Mesenchymal stem cell (in vitro differentiated cells and primary cell): Measurements from ENCODE around the gene SRP14.

Experiments used
- DNase-seq: peaks from one replicate; pipeline ENCODE4 v3.0.0-alpha.2; 2013
- H2AFZ ChIP-seq: one replicate; pipeline ENCODE4 v1.6.1; 2013; ENCODE audit warnings: low read depth, mild to moderate bottlenecking, control low read depth, inconsistent platforms, low read length, moderate library complexity
- H2AK5ac ChIP-seq: 2 replicates; pipeline ENCODE4 v1.6.1; 2013; ENCODE audit warnings: low read length, moderate library complexity, mild to moderate bottlenecking, inconsistent platforms; ENCODE audit not compliant: severe bottlenecking
- H2BK120ac ChIP-seq: one replicate; pipeline ENCODE4 v1.6.1; 2013; ENCODE audit warnings: low read depth, mild to moderate bottlenecking, inconsistent platforms, low read length, moderate library complexity
- H2BK12ac ChIP-seq, 2 experiments: one replicate each; pipeline ENCODE4 v1.6.1; 2013; ENCODE audit warnings: inconsistent platforms in 2 of 2, low read length in 2 of 2, mild to moderate bottlenecking in 2 of 2, moderate library complexity in 2 of 2, control low read depth in 1 of 2
- H2BK15ac ChIP-seq: one replicate; pipeline ENCODE4 v1.6.1; 2013; ENCODE audit warnings: mild to moderate bottlenecking, low read depth, inconsistent platforms; ENCODE audit not compliant: poor library complexity, severe bottlenecking
- H2BK5ac ChIP-seq: 2 replicates; pipeline ENCODE4 v1.6.1; 2013; ENCODE audit warnings: low read depth, mild to moderate bottlenecking, low read length, control low read depth, inconsistent platforms; ENCODE audit not compliant: poor library complexity, severe bottlenecking
- H3K14ac ChIP-seq, 2 experiments: one replicate each; pipeline ENCODE4 v1.6.1; 2013; ENCODE audit warnings: inconsistent platforms in 2 of 2, low read length in 2 of 2, control low read depth in 1 of 2, mild to moderate bottlenecking in 1 of 2, moderate library complexity in 1 of 2
- H3K18ac ChIP-seq, 2 experiments: one replicate each; pipeline ENCODE4 v1.6.1; 2013; ENCODE audit warnings: inconsistent platforms in 2 of 2, low read length in 2 of 2, control low read depth in 1 of 2, low read depth in 1 of 2, mild to moderate bottlenecking in 1 of 2
- H3K23ac ChIP-seq, 2 experiments: one replicate each; pipeline ENCODE4 v1.6.1; 2013; ENCODE audit warnings: inconsistent platforms in 2 of 2, low read length in 2 of 2, mild to moderate bottlenecking in 2 of 2, moderate library complexity in 2 of 2, control low read depth in 1 of 2
- H3K27ac ChIP-seq: 2 replicates; pipeline ENCODE4 v1.5.1; 2013; ENCODE audit warnings: mild to moderate bottlenecking, moderate library complexity, low read length, control low read depth, inconsistent platforms; ENCODE audit not compliant: poor library complexity, severe bottlenecking
- H3K27me3 ChIP-seq, 2 experiments: 2 replicates each; pipeline versions ENCODE4 v1.6.1 to v1.7.0; 2013; ENCODE audit warnings: low read length in 2 of 2, mild to moderate bottlenecking in 2 of 2, moderate library complexity in 2 of 2, control low read depth in 1 of 2, inconsistent platforms in 1 of 2; ENCODE audit not compliant: control insufficient read depth in 1 of 2, insufficient read depth in 1 of 2
- H3K36me3 ChIP-seq, 2 experiments: 2 replicates each; pipeline versions ENCODE4 v1.6.1 to v1.7.0; 2013; ENCODE audit warnings: low read length in 2 of 2, control low read depth in 1 of 2, inconsistent platforms in 1 of 2, low read depth in 1 of 2, mild to moderate bottlenecking in 1 of 2; ENCODE audit not compliant: insufficient read depth in 2 of 2, control insufficient read depth in 1 of 2
- H3K4ac ChIP-seq, 2 experiments: one replicate each; pipeline ENCODE4 v1.6.1; 2013; ENCODE audit warnings: inconsistent platforms in 2 of 2, low read length in 2 of 2, mild to moderate bottlenecking in 2 of 2, moderate library complexity in 2 of 2, control low read depth in 1 of 2, low read depth in 1 of 2
- H3K4me1 ChIP-seq: 2 replicates; pipeline ENCODE4 v1.6.1; 2013; ENCODE audit warnings: low read depth, low read length, control low read depth; ENCODE audit not compliant: control insufficient read depth, insufficient read depth
- H3K4me2 ChIP-seq: 2 replicates; pipeline ENCODE4 v1.6.1; 2013; ENCODE audit warnings: low read length, mild to moderate bottlenecking, inconsistent platforms; ENCODE audit not compliant: poor library complexity, severe bottlenecking
- H3K4me3 ChIP-seq, 2 experiments: 2 replicates each; pipeline versions ENCODE4 v1.5.1 to v1.7.0; 2013; ENCODE audit warnings: low read length in 2 of 2, mild to moderate bottlenecking in 2 of 2, control low read depth in 1 of 2, low read depth in 1 of 2; ENCODE audit not compliant: insufficient read depth in 1 of 2
- H3K79me1 ChIP-seq: replicated peaks from 2 replicates; pipeline ENCODE4 v1.6.1; 2013; ENCODE audit warnings: mild to moderate bottlenecking, control low read depth, low read length, inconsistent platforms; ENCODE audit not compliant: poor library complexity, severe bottlenecking
- H3K9ac ChIP-seq: 2 replicates; pipeline ENCODE4 v1.7.0; 2013; ENCODE audit warnings: mild to moderate bottlenecking, low read length, moderate library complexity
- H3K9me3 ChIP-seq: 2 replicates; pipeline ENCODE4 v1.7.0; 2013; ENCODE audit warnings: mild to moderate bottlenecking, low read length; ENCODE audit not compliant: control insufficient read depth
- H4K8ac ChIP-seq: one replicate; pipeline ENCODE4 v1.6.1; 2013; ENCODE audit warnings: inconsistent platforms, mild to moderate bottlenecking, low read length, moderate library complexity
- H4K91ac ChIP-seq: one replicate; pipeline ENCODE4 v1.6.1; 2013; ENCODE audit warnings: mild to moderate bottlenecking, low read length, inconsistent platforms
- WGBS: methylation state at CpG from one replicate; pipeline ENCODE4 v1.1.7; 2013; ENCODE audit warnings: mixed read lengths; 5-methylcytosine and 5-hydroxymethylcytosine counted together

Gene SRP14

GRCh38 chr15:40008061-40008765 lies 30.8 kb downstream of the SRP14 start:
- WGBS: 97% methylated on average over 3 of the region's 3 CpGs
- H3K18ac ChIP-seq: no peak overlapping the region
- H2BK12ac ChIP-seq: no peak overlapping the region
- no peaks in the 10 kb centered on the region for H3K27me3 ChIP-seq
- no peak overlapping the region for H2AFZ ChIP-seq
- H4K8ac ChIP-seq: no peak overlapping the region
- H3K4me2 ChIP-seq: no peak overlapping the region
- H2BK15ac ChIP-seq: no peak overlapping the region
- H3K79me1 ChIP-seq: peaks cover 4% of the 10 kb centered on the region
- H3K9ac ChIP-seq: no peak overlapping the region
- H3K4ac ChIP-seq: no peak overlapping the region
- DNase-seq: no peak
- no peak overlapping the region for H4K91ac ChIP-seq
- H3K27ac ChIP-seq: no peak overlapping the region
- no peak overlapping the region for H2BK120ac ChIP-seq
- no peak overlapping the region for H3K14ac ChIP-seq
- H3K4me3 ChIP-seq: no peak overlapping the region
- H3K23ac ChIP-seq: no peak overlapping the region
- H3K4me1 ChIP-seq: no peaks in the 10 kb centered on the region
- H2AK5ac ChIP-seq: no peak overlapping the region
- H2BK5ac ChIP-seq: no peak overlapping the region
- H3K9me3 ChIP-seq: no peaks in the 10 kb centered on the region
- peaks cover 31 to 100% of the 10 kb centered on the region in 2 experiments for H3K36me3 ChIP-seq

- Histone ChIP-seq H3K4me2 (no peak overlapping the region), H3K14ac (no peak overlapping the region), H2BK15ac (no peak overlapping the region), H2BK12ac (no peak overlapping the region), H3K9me3 (no peaks in the 10 kb centered on the region), H2AK5ac (no peak overlapping the region), H3K4me3 (no peak overlapping the region), H3K36me3 (peaks cover 29 to 100% of the 10 kb centered on the region in 2 experiments), H2AFZ (no peak overlapping the region), H2BK120ac (no peak overlapping the region), H3K27ac (no peak overlapping the region), H3K23ac (no peak overlapping the region), H4K8ac (no peak overlapping the region), H3K4ac (no peak overlapping the region), H3K9ac (no peak overlapping the region), H3K4me1 (no peaks in the 10 kb centered on the region), H3K27me3 (no peaks in the 10 kb centered on the region), H2BK5ac (no peak overlapping the region), H3K18ac (no peak overlapping the region), H3K79me1 (peaks cover 8% of the 10 kb centered on the region), H4K91ac (no peak overlapping the region)
- WGBS: 73% methylated on average over 1 of the region's 2 CpGs
- peak; percentile 51 for DNase-seq
Observed at GRCh38 chr15:40006646-40007045, 32.3 kb downstream of the SRP14 start.

GRCh38 chr15:40006003-40006402 lies 33.0 kb downstream of the SRP14 start:
- Histone ChIP-seq H3K14ac (no peak overlapping the region), H3K18ac (no peak overlapping the region), H2BK120ac (no peak overlapping the region), H4K8ac (no peak overlapping the region), H3K27me3 (no peaks in the 10 kb centered on the region), H2BK5ac (no peak overlapping the region), H3K36me3 (peaks cover 32 to 100% of the 10 kb centered on the region in 2 experiments), H3K79me1 (peaks cover 10% of the 10 kb centered on the region), H3K9me3 (no peaks in the 10 kb centered on the region), H4K91ac (no peak overlapping the region), H2AFZ (no peak overlapping the region), H3K9ac (no peak overlapping the region), H2BK12ac (no peak overlapping the region), H2AK5ac (no peak overlapping the region), H3K27ac (peak overlapping the region; percentile 43), H3K23ac (no peak overlapping the region), H2BK15ac (no peak overlapping the region), H3K4me1 (no peaks in the 10 kb centered on the region), H3K4ac (no peak overlapping the region), H3K4me3 (no peak overlapping the region), H3K4me2 (no peak overlapping the region)
- DNase-seq: peak; percentile 57
- WGBS: 64% methylated on average over 2 of the region's 3 CpGs

- H4K8ac ChIP-seq: no peak overlapping the region
Observed at GRCh38 chr15:40003116-40003916, 35.7 kb downstream of the SRP14 start.

More at GRCh38 chr15:40003116-40003916, 35.7 kb downstream of the SRP14 start:
- no peak overlapping the region for H3K18ac ChIP-seq
- no peak overlapping the region for H3K27ac ChIP-seq
- no peaks in the 10 kb centered on the region for H3K4me1 ChIP-seq
- peak overlapping the region in 1 of 2 experiments; percentile 11 for H2BK12ac ChIP-seq
- no peaks in the 10 kb centered on the region for H3K9me3 ChIP-seq
- no peak overlapping the region for H2AFZ ChIP-seq
- no peak overlapping the region for H3K9ac ChIP-seq
- no peak overlapping the region for H2BK120ac ChIP-seq
- H3K27me3 ChIP-seq: no peaks in the 10 kb centered on the region
- H2BK5ac ChIP-seq: no peak overlapping the region
- no peak overlapping the region for H3K4me2 ChIP-seq
- no peak overlapping the region for H3K4me3 ChIP-seq
- H4K91ac ChIP-seq: no peak overlapping the region
- H2AK5ac ChIP-seq: no peak overlapping the region
- H3K36me3 ChIP-seq: peaks cover 23 to 94% of the 10 kb centered on the region in 2 experiments
- H3K14ac ChIP-seq: no peak overlapping the region
- WGBS: 80% methylated on average over 7 of the region's 7 CpGs
- no peak overlapping the region for H3K4ac ChIP-seq
- DNase-seq: no peak
- no peak overlapping the region for H2BK15ac ChIP-seq
- peaks cover 10% of the 10 kb centered on the region for H3K79me1 ChIP-seq
- no peak overlapping the region for H3K23ac ChIP-seq
